HG03103 (cell line): ENCODE data around the gene SELENOH.
A peak's percentile ranks its signal among the peaks of the same experiment; 100 is the strongest.

Experiments used
- ATAC-seq: cut with Tn5 transposase; IDR thresholded peaks from one replicate; pipeline ENCODE4 v1.9.1; 2021; ENCODE audit warnings: low read depth; ENCODE audit not compliant: unreplicated experiment

Gene SELENOH

DNA sequence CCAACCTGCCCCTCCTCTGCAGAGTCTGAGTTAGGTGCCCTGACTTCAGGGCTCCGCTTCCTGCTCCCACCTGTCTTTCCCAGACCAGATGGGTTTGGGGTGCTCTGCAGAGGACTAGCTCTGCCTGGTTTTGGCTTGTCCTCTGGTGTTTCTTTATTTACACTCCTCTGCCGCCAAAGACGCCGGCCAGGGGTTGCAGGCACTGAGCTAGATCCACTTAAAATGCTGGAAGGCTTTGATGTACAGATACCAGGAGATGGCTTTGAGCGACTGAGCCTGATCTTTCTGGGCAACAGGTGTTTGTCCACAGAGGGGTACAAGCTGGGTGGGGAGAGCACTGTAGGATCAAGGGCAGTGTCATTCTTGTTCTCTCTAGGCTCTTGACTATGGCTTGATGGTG is 3.9 kb downstream of the SELENOH start:
- ATAC-seq = no peak

GRCh38 chr11:57746920-57747319 is 5.6 kb downstream of the SELENOH start:
- no peak for ATAC-seq

- no peak for ATAC-seq
Measured at GRCh38 chr11:57751176-57751575, 9.9 kb downstream of the SELENOH start.

DNA sequence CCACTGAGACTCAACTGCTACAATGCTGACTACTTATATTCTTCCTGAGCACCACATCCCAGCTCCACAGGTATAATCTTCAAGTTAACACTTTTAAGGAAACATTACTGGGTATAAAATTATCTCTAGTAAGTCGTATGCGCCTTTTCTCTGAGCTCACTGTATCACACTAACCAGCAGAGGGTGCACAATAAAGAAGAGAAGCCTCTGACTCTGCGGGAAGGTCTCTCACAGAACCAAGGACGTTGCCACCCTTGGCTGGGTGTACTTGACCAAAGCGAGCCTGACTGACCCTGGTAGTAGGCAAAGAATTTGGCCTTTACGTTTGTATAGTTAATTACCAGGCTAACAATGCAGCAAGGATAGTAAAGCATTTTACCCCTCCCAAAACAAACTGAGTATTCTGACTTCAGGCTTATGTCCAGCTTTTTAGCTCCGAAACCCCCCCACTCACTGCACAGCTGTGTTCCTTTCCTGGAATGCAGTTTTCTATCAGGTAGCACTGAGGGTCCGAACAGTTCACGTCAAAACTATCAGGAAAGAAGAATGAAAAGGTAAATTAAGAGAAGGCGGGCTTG is 10.5 kb downstream of the SELENOH start, which contains the start of gene BTBD18:
Gene BTBD18 (minus strand): TSS at position 144 of the 578 bp plus-strand sequence. CDS start 631 bp downstream, outside the sequence.
- ATAC-seq = no peak

DNA sequence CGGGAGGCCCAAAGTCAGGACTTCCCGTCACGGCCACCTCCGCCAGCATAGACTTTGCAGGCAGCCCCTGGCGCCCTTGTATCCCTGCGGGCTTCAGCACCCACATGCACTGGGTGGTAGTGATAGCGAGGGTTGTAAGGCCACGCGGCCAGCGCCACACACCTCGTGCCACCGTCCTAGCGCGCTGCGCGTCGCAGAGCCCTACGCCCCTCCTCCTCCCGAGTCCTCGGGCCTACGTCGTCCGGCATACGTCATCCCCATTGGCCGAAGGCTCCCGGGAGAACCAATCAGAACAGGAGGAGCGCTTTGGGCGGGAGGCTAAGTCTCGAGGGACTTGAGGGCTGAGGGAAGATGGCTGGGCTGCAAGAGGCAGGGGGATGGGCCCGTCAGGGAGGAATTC is 11.7 kb downstream of the SELENOH start:
- ATAC-seq = no peak

DNA sequence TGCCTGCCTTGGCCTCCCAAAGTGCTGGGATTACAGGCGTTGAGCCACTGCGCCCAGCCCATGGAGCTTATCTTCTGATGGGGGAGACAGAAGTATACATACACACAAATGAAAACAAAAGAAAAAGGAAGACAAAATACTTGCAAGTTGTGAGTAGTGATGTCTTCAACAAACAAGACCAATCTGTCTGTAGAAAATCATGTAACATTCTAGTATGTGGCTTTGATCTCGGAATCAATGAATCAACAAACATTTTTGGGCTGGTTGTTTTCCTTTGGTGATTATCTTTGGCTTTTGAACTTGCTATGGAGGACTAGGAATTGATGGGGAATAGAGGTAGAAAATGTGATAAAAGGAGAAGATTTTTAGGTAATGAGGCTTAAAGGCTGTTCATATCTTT is 16.9 kb downstream of the SELENOH start:
- ATAC-seq = no peak

GRCh38 chr11:57761301-57762234 is 20.3 kb downstream of the SELENOH start, which contains the start of gene CTNND1:
Gene CTNND1 (plus strand): TSS chr11:57761802. CDS start chr11:57791479, 29,677 bp downstream.
- ATAC-seq = peak; percentile 96

GRCh38 chr11:57762235-57762861 is 21.1 kb downstream of the SELENOH start:
- no peak for ATAC-seq

- ATAC-seq = no peak
Measured at GRCh38 chr11:57763568-57763967, 22.3 kb downstream of the SELENOH start.

DNA sequence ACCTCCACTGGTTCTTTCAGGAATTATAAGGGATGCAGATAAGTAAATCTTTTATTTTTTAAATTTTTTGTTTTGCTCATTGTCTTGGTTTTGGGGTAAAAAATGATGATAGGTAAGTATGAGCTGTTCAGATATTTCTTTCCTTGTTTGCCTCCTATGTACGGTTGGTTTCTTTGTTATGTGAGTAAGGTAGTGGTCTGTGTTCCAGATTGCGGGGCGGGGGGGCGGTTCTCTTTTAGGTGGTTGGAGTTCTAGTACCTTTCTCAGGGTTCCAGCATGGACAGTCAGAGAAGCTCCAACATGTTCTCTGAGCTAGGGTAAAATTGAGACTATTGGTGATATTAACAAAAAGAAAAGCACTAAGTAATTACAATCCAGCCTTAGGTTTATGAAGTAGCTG is 22.7 kb downstream of the SELENOH start:
- no peak for ATAC-seq

DNA sequence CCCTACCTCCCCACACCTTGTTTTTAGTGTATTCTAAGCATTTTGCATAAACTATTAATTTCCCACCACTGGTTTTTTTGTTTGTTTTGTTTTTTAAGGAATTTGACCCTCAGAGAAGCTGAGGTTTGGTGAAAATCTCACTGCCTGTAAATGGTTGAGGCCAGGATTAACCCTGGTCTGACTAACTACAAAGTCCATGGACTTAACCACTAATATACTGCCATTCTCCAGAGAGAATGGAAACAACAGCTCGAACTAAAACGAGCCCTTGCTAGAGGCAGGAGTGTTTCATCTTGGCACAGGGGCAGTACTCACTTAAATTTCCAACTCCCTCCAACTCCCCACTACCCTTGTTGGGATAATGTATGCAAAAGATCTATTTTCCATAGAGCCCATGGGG is 23.3 kb downstream of the SELENOH start:
- no peak for ATAC-seq

GRCh38 chr11:57764972-57765371 is 23.7 kb downstream of the SELENOH start:
- no peak for ATAC-seq

DNA sequence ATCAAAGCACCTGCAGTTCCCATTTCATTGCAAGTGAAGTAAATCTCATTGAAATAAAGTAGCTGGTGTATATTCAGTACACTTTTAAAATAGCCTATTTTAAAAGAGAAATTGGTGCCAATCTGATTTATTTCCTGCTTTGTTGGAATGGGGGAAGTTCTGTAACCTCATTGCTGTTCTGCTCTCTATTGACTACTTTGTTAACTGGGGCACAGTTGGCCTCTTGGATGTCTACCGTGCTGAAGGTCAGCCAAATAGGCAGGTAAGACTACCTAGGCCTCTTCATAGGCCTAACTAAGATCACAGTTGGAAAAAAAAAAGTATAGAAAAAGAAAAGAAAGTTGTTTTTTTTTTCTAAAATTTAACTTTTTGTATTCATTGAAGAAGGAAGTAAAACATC is 29.5 kb downstream of the SELENOH start:
- ATAC-seq = no peak

- no peak for ATAC-seq
Measured at GRCh38 chr11:57771365-57771764, 30.1 kb downstream of the SELENOH start.

DNA sequence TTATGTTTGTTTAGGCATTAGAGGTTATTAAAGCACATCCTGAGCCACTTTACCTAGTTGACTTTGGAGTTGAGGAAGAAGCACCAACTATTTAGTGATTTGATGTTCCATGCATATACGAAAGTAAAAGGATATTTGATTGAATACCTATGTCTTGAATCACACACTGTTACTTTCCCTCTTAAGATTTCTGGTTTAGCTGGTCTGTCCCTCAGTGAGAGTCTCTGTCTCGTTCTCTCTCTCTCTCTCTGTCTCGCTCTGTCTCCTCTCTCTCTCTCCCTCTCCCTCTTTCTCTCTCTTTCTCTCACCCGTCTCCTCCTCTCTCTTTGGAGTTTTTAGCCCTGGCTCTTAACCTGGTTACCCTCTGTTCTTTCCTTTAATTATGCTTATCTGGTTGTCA is 31.3 kb downstream of the SELENOH start:
- ATAC-seq = no peak

DNA sequence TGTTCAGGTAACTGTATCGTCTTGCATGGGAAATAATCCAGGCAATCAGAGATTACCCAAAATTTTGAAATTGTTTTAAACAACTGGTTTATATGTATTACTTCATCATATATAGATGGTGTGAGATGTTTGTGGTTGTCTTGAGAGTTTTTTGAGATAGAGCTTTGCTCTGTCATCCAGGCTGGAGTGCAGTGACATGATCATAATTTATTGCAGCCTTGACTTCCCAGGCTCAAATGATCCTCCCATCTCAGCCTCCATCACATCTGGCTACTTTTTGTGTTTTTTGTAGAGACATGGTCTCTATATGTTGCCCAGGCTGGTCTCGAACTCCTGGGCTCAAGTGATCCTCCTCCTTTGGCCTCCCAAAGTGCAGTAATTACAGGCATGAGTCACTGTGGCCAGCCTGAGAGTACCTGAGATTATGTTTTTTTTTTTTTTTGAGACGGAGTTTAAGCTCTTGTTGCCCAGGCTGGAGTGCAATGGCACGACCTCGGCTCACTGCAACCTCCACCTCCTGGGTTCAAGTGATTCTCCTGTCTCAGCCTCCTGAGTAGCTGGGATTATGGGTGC is 31.8 kb downstream of the SELENOH start:
- ATAC-seq = no peak

GRCh38 chr11:57775491-57775890 is 34.2 kb downstream of the SELENOH start:
- ATAC-seq = no peak

DNA sequence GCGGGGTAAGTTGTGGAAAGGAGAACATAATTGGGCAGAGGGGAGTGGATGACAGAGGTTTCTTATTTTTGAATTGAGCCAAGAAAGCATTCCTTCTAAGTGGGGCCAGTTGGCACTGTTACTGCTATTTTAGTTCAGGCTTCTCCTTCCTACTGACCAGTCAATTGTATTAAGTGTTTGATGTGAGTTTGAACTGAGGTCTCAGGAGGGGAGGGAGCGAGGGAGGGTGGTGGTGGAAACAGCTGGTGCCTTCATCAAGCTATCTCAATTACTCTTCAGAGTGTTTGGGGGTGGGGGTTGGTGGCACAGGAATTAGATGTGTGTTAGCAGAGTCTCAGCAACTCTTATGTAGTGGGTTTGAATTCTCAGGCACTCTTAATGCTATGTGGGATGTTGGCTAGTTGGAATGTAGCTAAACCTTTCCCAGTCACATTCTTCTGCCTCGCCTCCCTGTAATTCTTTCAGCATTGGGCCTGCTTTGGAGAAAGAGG is 34.8 kb downstream of the SELENOH start:
- no peak for ATAC-seq

DNA sequence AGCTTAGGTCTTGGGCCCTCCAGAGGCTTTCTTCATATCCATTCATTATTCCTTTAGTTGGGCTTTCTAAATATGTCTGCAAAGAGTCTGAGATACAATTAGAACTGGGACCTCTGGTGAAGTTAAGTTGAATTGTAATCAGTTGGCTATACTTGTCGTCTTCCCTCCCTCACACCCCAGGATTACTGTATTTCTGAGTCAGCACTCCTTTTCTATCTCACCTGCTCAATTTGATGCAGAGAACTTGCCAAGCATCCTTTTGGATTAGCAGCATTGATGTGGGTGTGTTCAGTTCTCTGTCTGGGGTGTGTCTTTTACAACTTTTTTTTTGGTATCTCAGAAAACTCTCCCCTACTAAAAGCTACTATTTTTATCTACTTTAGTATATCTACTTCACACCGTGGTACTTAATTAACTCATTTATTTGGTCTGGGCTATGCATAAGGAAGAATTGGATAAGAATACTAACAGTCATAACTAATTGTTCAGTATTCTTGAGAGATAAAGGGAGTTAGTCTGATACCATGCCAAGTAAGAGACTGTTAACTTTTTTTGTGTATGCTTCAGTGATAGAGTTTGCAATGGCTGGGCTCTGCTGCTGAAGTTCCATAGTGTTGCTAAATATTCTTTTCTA is 35.4 kb downstream of the SELENOH start:
- no peak for ATAC-seq

DNA sequence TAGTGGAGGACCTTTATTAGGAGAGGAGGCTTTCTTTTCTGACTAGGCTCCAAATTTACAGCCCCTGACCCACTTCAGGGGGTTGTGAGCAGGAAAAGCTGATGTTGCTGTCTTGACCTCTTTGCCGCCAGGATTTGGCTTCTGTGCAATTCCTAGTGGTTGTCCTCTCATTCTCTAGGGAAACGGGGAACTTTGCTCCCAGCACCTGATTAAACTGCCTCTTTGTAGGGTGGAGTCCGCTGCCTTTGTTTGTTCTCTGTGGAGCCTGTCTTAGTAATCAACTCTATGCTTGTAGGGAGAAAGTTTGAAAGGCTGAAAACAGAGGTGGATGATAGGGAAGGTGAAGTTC is 36.7 kb downstream of the SELENOH start:
- ATAC-seq = no peak
